GM18951 (cell line): Measurements from ENCODE around the gene IBA57.

Experiments used
- POLR2A ChIP-seq: IDR thresholded peaks from 4 replicates; pipeline ENCODE4 v1.6.1; 2011; ENCODE audit warnings: mild to moderate bottlenecking; ENCODE audit not compliant: insufficient read length, insufficient read depth; ENCODE audit errors: extremely low read depth
- in situ Hi-C: fragments of 300-500 bp; cut with MboI; formaldehyde crosslinking; loops from one replicate; pipeline ENCODE4 v1.12.0; 2022; ENCODE audit warnings: low sequenced_read_pairs, mixed read lengths, inconsistent platforms; ENCODE audit not compliant: unreplicated experiment

IBA57 gene

DNA sequence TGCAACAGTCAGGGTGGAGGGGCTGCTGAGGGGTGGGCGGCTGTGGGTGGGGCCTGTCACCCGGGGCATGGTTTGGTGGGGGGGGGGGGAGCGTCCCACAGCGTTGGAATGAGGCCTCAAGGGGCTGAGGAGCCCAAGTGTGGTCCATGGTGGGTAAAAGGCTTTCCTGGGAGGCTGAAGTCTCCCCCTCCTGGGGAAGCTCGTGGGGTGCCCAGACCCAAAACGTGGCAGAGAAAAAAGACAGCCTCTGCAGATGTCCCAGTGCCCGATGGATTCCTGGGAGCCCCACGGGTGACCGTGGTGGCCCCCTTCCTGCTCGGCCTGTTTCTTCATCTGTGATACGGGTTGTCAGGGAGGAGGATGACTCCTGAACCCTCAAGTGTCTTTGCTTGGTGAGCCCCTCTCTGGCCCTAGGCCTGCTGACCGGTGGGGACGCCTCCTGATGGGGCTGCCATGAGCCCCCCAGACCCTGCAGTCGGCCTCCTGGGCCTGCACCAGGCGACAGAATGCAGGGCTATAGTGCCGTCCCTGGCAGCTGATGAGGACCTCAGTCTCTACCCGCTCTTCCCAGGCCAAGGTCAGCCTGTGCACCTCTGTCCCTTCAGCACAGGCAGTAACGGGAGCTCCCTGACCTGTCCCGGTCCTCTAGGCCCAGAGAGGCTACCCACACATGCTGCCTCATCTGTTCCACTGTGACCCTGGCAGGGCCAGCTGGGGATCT, 43.4 kb downstream of the IBA57 start:
- in situ Hi-C loops: no loop called here
- no peak for TF ChIP-seq POLR2A

DNA sequence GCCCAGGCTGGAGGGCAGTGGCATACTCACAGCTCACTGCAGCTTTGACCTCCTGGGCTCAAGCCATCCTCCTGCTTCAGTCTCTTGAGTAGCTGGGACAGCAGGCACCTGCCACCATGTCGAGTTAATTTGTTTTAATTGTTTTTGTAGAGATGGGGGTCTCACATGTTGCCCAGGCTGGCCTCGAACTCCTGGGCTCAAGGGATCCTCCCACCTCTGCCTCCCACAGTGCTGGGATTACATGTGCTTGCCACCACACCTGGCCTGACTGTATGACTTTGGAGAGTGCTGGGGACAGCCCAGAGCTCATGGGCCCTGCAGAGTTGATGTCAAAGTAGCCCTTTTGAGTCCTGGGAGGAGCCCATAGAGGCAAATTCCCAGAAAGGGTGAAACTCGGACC, 44.1 kb downstream of the IBA57 start:
- in situ Hi-C loops: no loop called here
- TF ChIP-seq POLR2A: no peak

GRCh38 chr1:228210076-228210651, 44.6 kb downstream of the IBA57 start:
- TF ChIP-seq POLR2A: no peak
- in situ Hi-C loops: no loop called here

DNA sequence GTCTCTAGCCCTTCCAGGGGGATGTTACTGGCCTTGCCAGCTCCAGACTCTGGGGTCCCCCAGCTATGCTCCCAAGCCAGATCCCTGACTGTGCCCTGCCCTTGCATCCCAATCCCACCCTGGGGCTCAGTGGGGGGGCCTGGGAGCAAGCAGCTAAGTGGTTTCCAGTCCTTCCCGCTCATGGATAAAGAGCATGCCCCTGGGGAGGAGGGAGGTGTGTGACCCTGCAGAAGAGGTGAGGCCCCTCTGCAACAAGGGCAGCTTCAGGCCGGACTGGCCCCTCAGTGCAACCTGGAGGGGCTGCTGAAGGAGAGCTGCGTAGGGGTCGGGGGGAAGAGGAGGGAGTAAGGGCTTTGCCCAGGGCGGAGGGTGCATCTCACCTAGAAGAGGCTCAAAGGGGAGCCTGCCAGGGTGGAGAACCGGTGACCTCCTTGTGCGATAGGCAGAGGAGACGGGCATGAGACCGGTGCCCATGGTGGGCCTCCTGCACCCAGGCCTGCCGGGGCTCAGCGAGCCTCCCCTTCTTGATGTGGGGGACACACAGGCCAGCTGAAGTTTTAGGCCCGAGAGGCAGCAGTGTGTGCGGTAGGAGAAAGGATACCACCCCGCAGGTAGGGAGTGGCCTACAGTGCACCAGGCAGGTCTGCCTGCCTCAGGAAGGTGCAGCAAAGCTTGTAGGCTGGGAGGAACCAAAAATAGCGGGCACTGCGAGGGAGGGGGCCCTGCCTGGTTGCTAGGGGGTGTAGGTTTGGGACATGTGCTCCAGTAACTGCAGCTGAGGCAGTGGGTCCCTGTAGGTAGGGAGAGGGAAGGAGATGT, 45.3 kb downstream of the IBA57 start:
- in situ Hi-C loops: no loop called here

GRCh38 chr1:228211531-228212414, 46.2 kb downstream of the IBA57 start:
- no peak for TF ChIP-seq POLR2A
- in situ Hi-C loops: no loop called here

More for the DNA sequence above, 45.3 kb downstream of the IBA57 start:
- no peak for TF ChIP-seq POLR2A

DNA sequence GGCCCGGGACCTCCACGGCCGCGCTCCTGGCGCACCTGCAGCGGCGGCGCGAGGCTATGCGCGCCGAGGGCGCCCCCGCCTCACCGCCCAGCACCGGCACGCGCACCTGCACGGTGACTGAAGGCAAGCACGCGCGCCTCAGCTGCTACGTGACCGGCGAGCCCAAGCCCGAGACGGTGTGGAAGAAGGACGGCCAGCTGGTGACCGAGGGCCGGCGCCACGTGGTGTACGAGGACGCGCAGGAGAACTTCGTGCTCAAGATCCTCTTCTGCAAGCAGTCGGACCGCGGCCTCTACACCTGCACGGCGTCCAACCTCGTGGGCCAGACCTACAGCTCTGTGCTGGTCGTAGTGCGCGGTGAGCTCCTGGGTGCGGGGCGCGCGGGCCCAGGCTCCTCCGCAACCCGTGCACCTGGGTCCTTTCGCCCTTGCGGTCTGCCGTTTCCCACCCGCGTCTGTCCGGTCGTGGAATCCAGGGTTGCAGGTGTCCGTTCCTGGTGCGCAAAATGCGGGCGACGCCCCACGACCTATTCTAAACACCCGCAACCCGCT, 46.9 kb downstream of the IBA57 start:
- no peak for TF ChIP-seq POLR2A
- in situ Hi-C loops: no loop called here

DNA sequence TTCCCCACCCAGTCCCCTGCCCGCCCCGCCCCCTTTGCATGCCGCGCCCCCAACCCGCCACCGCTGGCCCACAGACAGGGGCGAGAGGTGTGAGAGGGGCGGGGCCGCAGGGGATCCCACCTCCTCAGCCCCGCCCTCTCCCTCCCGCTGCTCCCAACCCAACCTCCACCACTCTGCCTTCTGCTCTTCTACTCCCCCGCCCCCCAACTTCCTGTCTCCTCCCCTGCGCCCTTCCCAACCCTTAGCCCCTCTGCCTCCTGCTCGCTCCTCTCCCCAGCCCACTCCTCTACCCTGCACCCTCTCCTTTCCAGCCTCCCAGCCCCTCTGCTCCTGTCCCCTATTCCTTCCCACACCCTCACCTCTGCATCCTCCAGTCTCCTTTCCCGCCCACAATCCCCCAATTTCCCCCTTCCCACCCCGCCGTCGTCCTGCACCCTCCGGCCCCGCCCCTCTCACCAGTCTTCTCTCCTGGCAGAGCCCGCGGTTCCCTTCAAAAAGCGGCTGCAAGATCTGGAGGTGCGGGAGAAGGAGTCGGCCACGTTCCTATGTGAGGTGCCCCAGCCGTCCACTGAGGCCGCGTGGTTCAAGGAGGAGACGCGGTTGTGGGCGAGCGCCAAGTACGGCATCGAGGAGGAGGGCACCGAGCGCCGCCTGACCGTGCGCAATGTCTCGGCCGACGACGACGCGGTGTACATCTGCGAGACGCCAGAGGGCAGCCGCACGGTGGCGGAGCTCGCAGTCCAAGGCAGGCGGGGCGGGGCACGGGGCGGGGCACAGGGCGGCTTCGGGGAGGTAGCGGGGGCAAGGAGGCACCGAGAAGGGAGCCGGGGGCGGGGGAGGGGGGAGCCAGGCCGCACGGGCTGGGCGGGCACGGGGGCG, 47.6 kb downstream of the IBA57 start:
- TF ChIP-seq POLR2A: no peak
- in situ Hi-C loops: no loop called here

DNA sequence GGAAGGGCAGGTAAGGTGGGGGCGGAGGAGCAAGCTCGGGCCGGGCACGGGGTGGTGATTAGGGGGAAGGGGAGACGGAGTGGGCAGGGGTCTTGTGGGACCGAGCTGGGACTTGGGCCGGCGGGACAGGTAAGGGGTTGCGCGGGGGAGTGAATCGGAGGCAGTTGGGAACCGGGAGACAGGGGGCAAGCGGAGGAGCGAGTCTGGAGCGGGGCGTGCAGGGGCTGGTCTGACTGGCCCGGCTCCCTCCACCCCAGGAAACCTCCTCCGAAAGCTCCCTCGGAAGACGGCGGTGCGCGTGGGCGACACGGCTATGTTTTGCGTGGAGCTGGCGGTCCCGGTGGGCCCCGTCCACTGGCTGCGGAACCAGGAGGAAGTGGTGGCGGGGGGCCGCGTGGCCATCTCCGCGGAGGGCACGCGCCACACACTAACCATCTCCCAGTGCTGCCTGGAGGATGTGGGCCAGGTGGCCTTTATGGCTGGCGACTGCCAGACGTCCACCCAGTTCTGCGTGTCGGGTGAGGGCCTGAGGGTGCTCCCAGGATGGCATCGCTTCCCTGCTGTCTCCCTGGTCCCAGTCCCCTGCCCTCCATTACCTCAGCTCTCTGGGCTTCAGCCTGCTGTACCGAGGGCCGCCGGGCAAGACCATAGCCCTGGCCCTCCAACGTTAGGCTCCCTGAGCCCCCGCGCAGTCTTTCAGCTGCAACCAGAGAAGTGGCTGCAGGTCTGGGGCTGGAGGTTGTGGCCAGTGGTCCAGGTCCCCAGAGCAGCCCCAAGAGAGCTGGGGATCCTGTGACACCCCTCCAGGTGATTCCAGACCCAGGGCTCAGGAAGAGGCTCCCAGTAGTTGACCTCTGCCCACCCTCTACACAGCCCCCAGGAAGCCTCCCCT, 48.6 kb downstream of the IBA57 start:
- in situ Hi-C loops: no loop called here
- no peak for TF ChIP-seq POLR2A

GRCh38 chr1:228214921-228215662, 49.5 kb downstream of the IBA57 start:
- in situ Hi-C loops: no loop called here

DNA sequence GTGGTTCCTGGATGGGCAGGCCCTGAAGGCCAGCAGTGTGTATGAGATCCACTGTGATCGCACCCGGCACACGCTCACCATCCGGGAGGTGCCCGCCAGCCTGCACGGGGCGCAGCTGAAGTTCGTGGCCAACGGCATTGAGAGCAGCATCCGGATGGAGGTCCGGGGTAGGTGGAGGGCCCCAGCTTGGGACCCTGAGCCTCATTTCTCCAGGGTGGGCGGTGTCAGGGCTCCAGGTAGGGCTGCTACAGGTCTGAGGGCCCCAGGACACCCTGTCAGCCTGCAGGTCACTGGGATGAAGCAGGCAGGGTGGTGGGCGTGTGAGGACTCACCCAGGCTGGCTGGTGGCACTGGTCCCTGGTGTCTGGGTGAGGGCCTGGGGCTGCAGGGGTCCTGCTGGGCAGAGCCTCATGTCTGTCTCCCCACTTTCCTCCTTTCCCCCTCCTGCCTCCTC, 50.1 kb downstream of the IBA57 start:
- in situ Hi-C loops: no loop called here
- TF ChIP-seq POLR2A: no peak

More at GRCh38 chr1:228214921-228215662, 49.5 kb downstream of the IBA57 start:
- no peak for TF ChIP-seq POLR2A
